Caki2 (cell line): ENCODE data around the gene RAET1G. TPM values are rescaled to one million over a fixed set of nuclear protein-coding genes. Genes with fewer than 3 reads are reported as not detected.
"Not testable (repeated sequence)": the region's sequence is repeated elsewhere in the genome, so short reads cannot be mapped to it uniquely, and the experiment has no call there.

Source experiments
- DNase-seq: peaks from one replicate; pipeline ENCODE4 v3.0.0-alpha.2; 2015; ENCODE audit warnings: low read depth
- in situ Hi-C: cut with HindIII; loops from 2 replicates; pipeline ENCODE4 v1.10.0; 2016; ENCODE audit warnings: low sequenced_read_pairs, low pct_unique_long_range_greater_than_20kb, mixed read lengths
- total RNA-seq: library from RNA; depleted of rRNA; stranded (reverse); fragments of >200 nt; shearing (Covaris generic); gene quantifications from 2 replicates; pipeline ENCODE4 v1.2.3, GENCODE V29; 2014; ENCODE audit warnings: low replicate concordance

RAET1G gene
- total RNA-seq, 1 experiment from 2014 or later, result not detected

DNA sequence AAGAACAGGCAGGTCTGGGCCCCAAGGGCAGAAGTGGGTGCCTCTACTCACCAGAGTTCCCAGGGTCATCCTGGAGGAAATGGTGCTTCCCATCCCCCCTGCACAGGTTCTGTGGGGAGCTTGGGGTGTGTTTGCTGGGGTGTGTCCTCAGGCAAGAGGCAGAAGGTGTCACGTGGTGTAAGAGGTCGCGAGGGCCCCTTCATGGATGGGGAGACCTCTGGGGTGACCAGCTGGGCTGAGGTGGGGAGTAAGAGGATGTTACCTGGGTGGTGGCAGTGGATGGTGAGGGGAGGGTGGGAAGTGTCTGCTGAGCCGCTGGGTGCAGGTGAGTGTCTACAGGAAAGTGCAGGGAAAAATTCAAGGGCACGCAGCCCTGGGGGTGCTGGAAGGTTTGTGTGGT is 830 bp downstream of the RAET1G start:
- in situ Hi-C loops, DNase-seq: not testable (repeated sequence)

DNA sequence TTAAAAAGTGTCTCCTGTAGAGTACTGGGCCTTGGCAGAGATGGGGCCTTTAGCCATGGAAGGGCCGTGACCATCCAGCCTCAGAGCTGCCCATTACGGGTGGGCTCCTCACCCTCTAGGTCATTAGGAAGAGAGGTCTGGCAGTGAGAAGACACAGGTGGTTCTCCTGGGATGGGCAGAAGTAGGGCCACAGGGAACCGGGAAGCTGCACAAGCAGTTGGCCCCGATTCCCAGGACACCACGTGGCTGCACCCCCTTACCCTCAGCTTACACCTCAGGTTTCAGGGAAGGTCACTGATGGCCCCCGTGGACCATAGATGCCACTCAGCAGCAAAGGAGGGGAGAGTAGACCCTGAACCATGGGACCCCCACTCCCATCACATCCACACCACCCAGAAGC is 1.6 kb downstream of the RAET1G start:
- in situ Hi-C loops, result no loop called here

DNA sequence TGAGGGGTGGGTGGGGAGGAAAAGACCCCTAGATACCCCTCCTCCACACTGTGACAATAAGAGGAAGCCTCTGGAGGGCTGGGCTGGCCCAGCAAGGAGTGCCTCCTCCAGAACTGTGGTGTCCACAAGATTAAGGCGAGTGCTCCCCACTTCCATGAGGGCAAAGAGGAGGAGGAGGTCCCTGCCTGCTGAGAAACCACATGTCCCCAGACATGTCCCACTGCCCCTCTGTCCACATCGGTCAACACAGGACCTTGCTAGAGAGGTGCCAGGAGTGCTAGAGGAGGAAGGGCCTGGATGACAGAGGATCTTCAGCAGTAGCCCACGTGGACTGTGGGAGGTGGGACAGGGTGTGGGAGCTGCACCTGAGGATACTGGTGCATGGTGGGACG is 3.1 kb downstream of the RAET1G start:
- DNase-seq, result no peak
- in situ Hi-C loops, result no loop called here

More for the DNA sequence above, 1.6 kb downstream of the RAET1G start:
- no peak for DNase-seq

DNA sequence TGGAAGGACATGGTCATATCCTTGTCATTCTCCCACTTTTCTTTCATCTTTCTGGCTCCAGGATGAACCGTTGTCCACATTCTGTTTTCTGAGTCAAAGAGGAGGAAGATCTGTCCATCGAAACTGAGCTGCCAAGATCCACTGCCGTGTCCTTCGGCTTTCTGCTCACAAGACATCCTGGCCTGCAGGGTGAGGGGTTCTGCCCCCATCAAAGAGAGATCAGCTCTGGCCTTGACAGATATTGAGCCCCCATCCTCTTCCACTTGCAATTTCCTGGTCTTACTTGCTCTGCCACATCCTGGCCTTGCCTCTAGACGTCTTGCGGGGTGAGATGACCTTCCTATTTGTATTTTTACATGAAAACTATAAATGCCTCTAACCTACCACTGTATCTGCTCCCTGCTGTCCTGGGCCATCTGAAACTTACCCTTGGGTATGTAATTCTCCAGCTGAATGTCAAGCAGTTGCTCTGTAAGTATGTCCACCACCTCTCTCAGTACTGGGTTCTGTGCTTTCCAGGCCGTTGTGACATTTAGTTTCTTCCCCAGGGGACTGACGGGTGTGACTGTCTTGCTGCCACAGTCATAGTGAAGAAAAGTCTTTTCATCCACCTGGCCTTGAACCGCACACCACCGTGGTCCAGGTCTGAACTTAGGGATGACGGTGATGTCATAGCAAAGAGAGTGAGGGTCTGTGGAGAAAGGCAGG is 3.6 kb downstream of the RAET1G start:
- in situ Hi-C loops, DNase-seq: not testable (repeated sequence)

DNA sequence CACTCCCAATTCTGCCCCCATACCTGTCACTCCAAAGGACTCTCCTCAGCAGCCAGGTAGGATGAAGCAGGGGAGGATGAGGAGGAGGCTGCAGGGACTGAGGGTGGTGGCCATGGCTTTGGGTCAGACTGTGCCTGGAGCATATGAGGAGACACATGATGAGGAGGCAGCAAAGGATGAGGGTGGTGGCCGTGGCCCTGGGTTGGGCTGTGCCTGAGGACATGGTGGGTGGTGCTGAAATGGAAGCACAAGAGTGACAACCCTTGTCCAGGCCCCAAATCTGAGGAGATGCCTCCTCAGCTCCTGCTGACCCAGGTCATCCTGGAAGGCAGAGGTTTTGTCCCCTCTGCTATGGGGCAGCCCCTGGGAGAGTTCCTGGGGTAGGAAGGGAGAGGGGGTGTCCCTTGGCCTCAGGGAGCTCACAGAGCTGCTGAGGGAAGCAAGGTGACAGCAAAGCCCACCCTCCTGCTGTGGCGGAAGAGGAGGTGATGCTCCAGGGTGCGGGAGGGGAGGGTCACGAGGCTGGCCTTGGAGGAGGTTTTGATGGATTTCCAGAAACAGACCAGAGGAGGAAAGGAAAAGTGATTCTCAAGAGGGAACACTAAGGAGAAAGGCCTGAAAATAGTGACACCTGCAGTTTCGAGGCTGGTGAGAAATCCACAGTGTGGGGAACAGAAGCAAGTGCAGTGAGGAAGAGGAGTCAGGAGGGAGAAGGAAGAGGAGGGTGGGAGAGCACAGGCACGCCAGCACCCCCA is 4.6 kb downstream of the RAET1G start:
- in situ Hi-C loops, result no loop called here

DNA sequence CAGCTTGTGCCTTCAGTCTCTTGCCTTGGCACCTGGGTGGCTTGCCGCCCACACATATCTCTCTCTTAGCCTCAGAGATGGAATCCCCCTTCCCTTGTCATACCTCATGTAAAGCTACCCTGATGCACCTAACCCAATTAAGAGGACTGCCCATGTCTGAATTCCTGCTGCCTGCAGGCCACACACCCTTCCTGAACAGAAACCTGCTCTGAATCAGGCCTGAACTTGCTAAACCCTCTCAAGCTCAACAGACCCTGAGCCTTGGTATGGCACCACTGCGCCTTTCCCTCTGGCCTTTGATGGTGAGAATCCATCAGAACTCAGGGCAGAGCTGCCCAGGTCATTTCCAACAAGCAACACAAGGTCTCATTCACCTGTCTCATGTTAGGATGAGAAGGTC is 5.2 kb downstream of the RAET1G start:
- in situ Hi-C loops, result no loop called here
- DNase-seq, result no peak

More for the DNA sequence above, 4.6 kb downstream of the RAET1G start:
- DNase-seq, result no peak

DNA sequence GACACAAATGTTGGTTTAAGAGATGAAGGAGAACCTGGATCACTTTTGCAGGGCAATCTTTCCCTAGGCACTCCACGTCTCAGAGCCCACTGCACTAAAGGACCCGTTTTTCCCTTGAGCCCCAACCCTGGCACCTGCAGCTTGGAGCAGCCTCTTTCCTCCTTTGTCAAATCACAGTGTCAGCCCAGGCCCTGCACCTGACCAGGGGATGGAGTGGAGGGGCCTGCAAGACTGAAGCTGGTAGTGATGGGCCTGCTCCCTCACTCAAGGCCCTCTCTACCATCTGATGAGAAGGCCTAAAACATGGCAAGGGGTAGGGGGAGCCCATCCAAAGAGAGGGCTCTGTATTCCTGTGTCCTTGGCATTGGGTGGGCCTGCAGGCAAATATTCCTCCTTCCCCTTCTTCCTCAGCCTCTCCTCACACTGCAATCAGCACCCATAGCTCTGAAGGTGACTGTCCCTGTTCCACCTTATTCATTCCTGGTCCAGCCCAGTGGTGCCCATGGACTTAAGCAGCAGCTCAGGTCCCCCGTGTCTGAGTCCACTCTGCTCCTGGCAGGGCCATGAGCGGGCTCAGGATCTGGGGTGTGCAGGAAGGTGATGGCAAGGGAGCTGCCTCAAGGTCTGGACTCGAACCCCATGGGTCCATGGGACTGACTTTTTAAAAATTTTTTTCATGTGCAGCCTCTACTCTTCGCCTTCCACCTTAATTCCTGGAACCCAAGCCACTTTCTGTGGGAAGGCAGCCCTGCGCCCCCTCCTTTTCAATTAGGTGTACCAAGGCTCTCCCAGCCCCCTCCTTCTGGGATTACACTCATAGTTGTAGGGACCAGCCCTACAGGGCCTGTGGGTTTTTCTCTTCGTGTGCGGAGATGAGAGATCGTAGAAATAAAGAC is 6.7 kb downstream of the RAET1G start:
- in situ Hi-C loops, result no loop called here
- DNase-seq, result no peak

DNA sequence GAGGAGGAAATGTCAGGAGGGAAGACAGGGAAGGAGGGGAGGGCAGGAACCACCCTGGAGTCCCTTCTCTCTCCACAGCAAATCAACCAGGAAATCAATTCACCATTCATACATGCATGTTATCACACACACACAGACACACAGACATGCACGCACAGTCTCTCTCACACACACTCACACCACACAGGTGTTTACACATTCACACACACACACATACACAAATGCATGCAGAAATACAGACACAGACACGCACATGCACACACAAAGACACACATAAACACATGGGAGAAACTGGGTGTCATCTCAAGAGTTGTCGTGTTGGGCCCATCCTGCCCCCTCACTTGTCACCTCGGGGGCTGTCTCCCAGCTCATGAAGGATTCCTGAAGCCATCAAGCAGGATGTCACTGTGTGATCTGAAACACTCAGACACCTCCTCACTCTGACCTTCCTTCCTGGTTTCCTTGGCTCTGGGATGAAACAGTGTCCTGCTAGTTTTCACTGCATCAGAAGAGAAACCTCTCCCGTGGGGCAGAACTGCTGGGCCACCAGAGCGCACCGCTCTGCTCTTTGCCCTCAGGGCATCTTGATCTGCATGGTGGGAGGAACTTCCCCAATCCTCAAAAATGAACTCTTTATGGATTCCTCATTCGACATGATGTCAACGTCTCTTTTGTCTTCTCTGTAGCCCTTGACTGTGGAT is 9.2 kb downstream of the RAET1G start:
- in situ Hi-C loops, result no loop called here
- DNase-seq, result no peak

DNA sequence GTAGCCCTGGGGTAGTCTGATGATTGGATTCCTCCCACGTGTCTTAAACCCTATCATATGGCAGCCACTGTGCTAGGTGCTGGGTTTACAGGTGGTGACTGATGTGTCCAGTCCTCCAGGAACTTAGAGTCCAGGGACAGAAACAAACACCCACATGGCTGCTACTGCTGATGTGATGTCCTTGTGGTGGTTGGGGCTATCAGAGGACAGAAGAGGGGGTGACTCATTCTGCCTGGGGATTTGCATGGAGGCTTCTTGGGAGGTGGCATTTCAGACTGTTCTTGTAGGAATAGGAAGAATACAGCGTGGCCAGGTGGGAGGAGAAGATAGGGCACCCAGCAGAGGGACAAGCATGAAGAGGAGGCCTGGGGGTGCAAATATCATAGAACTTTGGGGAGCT is 9.8 kb downstream of the RAET1G start:
- in situ Hi-C loops, result no loop called here
- no peak for DNase-seq

DNA sequence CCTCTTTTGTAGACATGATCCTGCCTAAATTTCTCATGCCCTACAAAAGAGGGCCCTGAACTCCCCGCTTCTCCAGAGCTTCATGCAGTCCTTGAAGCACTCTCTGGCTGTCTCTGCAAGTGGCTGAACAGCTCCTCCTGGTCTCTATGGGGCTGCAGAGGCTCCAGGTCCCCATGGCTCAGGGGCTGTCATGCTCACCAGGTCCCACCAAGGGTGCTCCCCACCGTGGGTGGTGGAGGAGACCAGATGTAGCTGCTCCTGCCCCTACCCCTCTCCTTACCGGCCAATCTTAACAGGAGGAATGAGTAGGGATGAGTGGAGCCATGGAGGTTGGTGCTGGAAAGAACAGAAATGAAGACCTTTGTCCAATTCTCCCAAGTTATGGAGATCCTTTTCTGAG is 10.2 kb downstream of the RAET1G start:
- DNase-seq, in situ Hi-C loops: not testable (repeated sequence)

DNA sequence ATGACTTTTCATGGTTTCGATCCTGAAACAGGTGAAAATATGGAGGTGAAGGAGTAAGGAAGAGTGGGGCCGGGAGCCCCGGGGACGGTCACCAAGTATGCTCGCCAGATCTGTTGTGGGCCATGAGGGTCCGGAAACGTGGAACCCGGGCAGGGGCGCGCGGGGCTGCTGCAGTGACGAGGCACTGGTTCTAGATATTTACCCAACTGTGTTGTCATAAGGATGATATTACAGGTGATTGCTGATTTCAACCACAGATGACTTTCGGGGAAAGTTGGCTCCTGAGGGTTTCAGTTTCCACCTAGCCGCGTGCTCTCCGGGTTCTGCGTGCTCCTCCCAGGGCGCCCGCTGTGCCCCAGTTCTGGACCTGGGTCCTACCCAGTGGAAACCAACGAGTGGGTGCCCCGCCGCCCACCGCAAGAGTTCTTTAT is 12.2 kb downstream of the RAET1G start:
- DNase-seq, result no peak
- in situ Hi-C loops, result no loop called here

DNA sequence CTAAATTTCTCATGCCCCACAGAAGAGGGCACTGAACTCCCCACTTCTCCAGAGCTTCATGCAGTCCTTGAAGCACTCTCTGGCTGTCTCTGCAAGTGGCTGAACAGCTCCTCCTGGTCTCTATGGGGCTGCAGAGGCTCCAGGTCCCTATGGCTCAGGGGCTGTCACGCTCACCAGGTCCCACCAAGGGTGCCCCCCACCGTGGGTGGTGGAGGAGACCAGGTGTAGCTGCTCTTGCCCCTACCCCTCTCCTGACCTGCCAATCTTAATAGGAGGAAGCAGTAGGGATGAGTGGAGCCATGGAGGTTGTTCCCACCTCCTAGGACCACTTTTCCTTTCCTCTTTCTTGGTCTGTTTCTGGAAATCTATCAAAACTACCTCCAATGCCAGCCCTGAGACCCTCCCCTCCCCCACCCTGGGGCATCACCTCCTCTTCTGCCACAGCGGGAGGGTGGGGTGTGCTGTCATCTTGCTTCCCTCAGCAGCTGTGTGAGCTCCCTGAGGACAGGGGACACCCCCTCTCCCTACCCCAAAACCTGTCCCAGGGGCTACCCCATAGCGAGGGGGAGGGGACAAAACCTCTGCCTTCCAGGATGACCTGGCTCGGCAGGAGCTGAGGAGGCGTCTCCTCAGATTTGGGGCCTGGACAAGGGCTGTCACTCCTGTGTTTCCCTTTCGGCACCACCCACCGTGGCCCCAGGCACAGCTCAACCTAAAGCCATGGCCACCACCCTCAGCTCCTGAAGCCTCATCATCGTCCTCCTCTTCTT is 13.0 kb downstream of the RAET1G start:
- in situ Hi-C loops, result no loop called here
- no peak for DNase-seq

DNA sequence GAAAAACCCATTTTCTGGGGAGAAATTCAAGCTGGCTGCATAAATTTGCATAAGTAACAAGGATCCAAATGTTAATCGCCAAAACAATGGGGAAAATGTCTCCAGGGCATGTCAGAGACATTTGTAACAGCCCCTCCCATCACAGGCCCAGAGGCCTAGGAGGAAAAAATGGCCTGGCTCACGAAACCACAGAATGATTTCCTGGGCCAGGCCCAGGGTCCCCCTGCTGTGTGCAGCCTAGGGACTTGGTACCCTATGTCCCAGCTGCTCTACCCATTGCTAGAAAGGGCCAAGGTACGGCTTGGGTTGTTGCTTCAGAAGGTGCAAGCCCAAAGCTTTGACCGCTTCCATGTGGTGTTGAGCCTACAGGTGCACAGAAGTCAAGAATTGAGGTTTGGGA is 14.4 kb downstream of the RAET1G start:
- in situ Hi-C loops, DNase-seq: not testable (repeated sequence)

DNA sequence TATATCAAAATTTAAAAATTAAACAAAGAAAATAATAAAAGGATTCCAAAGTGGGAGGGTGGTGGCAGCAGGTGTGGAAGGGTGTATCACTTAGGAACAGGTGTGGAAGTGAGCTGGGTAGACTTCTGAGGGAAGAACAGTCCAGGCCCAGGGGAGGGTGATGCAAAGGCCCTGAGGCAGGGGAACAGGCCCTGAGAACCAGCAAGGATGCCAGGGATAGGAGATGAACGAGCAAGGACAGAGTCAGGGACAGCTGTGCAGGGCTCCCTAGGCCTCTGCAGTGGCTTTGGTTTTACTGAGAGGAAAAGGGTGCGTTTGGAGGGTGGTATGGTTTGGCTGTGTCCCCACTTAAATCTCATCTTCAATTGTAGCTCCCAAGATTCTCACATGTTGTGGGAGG is 15.6 kb downstream of the RAET1G start:
- DNase-seq, result no peak
- in situ Hi-C loops, result no loop called here

DNA sequence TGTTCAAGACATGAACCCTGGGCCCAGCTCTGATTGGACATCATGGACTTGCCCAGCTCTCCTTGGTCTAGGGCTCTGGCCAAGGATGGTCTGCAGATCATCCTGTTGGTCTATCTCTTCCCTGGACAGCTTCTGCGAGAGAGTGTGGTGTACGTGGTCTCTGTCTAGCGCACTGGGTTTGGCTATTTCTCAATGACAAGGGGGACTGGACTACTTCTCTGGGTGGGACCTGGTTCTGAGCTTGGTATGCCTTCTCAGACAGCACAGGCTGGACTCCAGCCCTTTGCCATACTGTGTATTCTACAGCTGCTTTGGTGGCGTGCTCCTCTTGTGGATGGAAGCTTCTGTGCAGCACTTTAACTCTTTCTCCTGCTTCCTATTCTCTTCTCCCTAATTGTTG is 16.5 kb downstream of the RAET1G start:
- in situ Hi-C loops, result no loop called here
- no peak for DNase-seq

DNA sequence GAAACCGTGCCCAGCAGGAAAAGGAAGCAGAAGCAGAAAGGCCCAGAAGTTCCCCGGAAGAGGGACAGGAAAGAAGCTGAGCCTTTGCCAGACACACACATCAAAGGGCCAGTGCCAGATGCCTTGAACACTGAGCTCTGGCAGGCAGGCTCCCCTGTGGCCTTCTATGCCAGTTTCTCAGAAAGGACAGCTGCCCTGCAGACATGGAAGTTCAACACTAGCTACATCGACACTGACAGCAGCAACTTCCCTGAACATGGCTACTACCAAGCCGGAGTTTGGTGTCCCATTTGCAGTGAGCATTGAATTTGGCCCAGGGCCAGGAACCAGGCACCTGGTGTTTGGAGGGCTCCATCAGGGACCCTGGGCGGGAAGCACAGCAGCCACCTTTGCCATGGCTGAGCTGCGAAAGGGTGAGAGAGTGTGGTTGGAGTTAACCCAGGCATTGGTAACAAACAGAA is 17.0 kb downstream of the RAET1G start:
- in situ Hi-C loops, result no loop called here
- DNase-seq, result no peak

DNA sequence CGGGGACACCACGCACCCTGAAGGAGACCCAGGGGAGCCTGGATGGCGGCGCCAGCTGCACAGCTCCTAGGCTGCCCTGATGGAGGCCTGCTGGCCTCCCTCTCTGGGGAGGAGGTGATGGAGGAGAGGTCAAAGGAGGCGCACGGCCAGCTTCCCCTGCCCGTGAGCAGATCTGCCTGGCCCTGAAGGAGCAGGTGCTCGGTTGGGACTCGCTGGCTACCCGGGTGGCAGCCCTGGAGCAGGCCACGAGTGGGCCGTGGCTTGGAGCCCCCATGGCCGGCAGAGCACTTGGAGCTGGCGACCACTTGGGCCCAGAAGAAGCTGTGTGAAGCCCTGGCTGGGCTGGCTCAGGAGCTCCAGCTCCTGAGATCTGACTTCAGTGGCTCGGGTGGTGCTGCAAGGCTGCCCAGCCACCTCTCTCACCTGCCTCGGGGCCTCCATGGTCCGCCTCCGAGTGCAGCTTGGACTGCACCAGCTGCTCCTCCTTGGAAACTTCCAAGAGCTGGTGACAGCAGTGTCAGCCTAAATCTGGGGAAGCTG is 17.5 kb downstream of the RAET1G start:
- in situ Hi-C loops, result no loop called here
- DNase-seq, result no peak
